Fibroblast of peridontal ligament (primary cell): ENCODE data around the gene HOXD8.

ENCODE experiments used
- DNase-seq: peaks from one replicate; pipeline ENCODE4 v3.0.0-alpha.2; 2010; ENCODE audit errors: extremely low read depth

Gene HOXD8

DNA sequence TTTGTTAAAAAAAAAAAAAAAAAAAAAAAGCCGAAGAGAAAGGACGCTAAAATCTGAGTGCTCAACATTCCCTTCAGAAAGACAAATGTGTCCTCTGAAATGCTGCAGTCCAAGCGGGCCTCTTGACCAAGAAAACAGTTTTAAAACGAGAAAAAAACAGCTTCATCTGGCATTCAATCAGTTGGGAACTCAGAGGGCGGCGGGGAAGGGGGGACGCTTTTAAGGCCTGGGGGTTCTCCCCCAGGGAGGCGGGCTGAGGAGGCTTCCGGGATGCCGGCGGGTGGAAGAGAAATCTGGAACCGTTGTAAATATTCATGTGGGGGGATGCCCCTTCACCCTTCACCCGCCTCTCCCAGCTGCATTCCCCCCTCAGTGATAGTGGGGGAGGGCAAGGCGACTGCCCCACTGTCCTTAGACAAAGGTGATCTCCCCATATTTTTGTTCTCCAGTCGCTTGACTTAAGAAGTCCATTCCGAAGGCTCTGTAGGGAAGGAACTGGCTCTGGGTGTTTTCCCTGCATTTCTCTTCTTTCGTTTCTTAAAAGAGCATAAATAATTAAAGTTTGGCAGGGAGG, 25.7 kb upstream of the HOXD8 start:
- DNase-seq = no peak

DNA sequence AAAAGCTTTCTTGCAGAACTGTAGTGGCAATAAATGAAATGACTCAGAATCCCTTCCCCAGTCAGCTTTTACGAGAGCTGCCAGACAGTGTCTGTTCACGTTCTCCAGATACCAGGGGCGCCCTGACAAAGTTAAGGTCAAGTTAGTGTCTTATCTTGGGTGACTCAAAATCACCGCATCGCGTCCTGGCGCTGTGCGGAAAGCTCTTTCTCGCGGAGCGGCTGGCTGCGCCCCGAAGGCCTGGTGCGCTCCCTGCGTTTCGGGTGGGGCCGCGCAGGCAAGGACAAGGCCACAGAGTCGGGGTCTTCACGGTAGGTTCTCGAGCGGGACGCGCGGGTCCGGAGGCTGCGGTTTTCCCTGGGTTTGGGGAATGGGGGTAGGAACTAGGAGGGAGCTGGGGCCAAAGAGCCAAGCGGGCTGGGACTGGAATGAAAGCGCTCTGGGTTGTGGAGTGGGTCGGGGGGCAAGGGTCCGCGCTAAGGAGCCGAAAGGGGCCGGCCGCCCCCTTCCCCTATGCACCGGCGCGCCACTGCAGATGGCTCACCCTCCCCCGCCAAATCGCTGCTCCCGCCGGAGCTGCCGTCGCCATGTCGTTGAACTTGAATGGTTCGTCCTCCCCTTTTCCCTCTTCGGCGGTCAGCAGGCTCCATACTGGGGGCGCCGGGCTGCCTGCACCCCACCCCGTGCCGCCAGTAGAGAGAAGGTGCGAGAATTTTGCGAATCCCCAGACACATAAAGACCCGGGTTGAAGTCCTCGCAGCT, 25.0 kb upstream of the HOXD8 start:
- DNase-seq = no peak

DNA sequence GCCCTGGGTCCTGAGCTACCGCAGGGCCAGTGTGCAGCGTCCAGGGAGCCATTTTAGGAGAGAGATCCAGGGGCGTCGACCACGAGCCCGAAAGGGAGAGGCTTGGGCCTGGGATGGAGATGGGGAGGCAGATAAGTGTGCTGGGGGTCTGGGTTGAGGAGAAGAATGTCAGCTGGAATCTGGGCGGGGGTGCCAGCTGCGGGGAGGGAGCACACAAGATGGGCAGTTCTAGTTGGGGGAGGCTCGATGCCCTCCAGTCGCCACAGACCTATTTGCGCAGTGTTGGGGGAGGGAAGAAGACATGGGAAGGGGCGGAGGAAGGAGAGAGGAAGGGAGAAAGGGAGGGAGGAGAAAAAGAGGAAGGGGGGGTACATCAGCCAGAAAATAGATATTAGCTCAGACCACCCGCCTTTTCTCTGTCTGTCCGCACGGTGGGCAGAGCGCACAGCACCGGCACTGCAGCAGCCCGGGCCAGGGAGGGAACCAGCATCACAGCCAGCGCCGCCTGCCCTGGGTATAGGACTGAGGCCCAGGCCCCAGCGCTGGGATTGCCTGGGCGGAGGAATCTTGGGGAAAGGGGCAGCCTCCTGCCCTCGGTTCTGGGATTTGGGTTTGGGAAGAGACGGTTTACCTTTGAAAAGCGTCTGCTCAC, 24.3 kb upstream of the HOXD8 start:
- DNase-seq = no peak

DNA sequence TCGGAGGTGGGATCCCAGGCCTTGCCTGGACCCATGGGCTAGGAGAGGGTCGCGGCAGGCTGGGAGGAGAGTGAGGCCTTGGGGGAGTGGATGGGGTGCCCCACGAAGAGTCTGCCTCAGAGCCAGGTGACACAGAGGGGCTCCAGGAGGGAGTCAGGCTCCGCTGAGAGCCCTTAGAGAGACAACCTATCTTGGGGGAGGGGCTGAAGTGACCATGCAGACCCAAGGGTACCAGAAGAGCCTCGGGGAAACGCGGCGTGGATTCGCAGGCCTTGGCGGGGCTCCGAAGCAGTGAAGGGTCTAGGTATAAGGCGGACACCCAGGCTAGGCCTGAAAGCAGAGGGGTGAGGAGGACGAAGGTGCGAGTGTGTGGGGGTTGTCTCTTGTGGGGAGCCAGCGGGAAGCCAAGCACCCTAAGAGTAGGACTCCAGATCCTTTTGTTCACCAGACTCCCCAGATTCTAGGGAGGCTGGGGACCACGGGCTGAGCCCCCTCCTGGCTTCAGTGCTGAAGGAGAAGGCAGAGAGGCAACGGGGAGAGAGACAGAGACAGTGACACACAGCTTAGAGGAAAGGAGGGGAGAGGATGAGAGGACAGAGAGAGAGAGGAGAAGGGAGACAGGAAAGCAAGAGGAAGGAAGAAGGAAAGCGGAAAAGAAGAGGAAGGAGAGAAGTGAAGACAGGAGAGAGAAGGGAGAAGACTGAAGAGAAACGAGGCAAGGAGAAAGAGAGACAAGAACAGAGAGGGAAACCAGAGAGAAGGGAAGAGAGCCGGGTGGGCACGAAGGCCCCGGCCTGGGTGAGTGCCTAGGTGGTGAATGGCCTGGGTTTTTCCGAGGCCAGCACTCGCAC, 23.6 kb upstream of the HOXD8 start:
- DNase-seq = no peak

DNA sequence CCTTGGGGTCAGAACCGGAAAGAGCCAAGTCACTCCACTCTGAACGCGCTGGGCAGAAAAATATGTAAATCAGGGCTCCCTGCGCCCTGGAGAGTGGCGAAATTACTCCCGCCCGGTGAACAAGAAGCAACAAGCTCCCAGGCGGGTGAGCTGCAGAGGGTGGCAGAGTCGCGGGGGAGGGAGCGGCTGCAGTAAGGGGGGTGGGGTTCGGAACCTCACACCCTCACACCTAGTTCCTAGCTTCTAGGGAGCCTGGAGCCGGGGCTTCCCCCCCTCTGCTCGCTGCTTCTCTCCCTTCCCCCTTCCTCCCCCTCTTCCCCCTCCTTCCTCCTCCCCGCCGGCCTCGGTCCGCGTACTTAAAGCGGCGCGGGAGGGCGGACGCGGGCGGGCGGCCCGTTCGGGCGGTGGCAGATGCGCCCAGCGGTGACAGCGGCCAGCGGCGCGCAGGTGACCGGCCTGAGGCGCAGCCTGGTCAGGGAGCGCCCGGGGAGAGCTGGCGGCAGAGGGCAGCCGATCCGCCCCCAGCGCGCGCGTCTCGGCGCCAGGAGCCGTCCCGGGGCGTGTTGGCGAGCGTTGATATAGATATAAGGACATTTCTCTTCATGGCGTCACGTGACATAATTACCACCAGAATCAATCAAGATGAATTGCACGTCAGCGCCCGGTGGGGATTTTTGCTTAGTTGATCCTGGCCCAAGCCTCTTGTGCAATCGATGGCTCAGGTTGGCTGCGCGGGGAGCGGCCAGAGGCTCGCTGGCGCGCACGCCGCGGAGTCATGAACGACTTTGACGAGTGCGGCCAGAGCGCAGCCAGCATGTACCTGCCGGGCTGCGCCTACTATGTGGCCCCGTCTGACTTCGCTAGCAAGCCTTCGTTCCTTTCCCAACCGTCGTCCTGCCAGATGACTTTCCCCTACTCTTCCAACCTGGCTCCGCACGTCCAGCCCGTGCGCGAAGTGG, 22.6 kb upstream of the HOXD8 start, which contains the start of gene HOXD11:
HOXD11 (plus strand) TSS at position 700 of the 959 bp plus-strand sequence; CDS start at position 776, 76 bp downstream.
- DNase-seq = no peak

DNA sequence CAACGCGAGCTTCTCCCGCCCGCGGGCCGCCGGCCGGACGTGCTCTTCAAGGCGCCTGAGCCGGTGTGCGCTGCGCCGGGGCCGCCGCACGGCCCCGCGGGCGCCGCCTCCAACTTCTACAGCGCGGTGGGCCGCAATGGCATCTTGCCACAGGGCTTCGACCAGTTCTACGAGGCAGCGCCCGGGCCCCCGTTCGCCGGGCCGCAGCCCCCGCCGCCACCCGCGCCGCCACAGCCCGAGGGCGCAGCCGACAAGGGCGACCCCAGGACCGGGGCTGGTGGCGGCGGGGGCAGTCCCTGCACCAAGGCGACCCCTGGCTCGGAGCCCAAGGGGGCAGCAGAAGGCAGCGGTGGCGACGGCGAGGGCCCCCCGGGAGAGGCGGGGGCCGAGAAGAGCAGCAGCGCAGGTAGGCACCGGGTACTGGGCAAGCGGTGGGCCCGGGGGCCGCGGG, 21.7 kb upstream of the HOXD8 start:
- DNase-seq = no peak

DNA sequence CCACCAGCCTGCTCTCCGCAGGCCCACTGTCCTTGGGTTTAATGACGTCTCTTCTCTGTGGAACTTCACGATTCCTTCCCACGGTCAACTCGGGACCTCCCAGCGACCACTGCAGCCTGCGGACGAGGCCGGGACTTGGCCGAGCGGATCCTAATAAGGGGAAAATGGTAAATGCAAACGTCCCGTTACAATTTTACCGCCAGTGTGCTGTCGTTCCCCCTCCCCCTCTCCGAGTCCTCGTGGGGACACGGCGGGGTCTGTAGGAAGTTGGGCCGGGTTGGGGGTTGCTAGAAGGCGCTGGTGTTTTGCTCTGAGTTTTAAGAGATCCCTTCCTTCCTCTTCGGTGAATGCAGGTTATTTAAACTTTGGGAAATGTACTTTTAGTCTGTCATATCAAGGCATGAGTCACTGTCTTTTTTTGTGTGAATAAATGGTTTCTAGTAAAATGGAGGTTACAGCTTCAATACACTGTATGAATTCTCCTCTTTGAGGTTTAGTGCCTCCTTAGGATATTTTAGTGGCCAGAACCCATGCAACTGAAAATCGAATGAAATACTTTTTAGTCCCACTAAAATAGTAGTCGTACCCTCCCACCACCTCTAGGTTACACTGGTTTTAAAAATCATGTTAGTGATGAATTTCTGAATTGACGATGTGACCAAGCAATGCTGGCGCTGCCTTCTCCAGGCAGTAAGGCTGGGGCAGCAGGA, 20.2 kb upstream of the HOXD8 start:
- DNase-seq = no peak

DNA sequence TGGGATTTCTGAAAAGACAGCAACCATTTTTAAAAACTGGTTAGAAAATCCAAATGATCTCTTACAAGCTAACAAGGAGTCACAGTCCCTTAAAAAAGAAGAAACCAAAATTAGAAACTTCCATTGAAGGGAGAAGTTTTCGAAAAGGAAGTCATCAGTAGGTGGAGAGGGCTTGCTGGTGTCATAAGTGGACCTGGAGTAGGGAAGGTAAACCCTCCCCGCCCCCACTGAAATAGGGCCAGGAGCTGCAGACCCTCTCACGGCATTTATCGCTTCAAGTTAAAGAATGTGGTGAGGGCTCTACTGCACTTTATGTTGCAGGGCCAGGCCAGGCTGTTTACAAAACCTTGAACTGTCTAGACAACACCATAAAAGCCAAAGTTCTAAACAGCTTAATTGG, 19.6 kb upstream of the HOXD8 start:
- no peak for DNase-seq

DNA sequence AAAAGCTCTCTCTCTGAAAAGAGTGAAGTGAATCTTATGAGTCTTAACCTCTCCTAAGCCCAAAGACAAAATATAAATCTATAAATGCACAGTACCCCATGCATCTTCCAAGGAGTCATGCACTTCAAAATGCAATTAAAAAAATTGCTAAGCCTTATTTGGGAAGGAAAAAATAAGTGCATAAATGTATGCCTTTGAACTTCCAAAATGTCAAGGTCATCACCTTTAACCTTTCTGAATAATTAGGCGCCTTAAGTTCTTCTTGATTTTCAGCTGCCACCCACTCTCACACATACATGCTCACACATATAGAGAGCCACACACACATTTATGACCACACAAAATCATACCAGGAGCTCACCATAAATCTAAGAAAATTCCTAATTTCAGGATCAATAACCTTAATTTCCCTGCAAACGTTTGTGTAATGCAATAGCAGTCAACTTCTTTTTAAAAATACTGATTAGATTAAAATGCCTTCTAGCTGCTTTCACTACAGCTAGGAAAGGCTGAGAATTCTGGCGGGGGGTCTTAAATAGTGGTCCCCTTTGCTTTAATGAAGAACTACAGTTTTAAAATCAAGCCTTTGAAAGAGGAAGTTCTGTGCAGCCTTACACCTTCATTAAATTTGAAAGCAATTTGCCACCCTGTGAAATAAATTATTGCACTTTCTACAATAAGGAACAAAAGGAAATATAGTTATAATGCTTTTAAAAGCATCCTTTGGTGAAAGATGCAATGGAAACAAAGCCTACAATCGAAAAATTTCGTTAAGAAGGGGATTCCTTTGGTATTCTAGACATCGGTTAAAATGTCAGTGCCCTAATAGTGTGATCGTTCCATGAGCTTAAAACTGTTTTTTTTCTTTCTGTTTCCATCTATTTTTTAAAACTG, 18.8 kb upstream of the HOXD8 start:
- DNase-seq = no peak

DNA sequence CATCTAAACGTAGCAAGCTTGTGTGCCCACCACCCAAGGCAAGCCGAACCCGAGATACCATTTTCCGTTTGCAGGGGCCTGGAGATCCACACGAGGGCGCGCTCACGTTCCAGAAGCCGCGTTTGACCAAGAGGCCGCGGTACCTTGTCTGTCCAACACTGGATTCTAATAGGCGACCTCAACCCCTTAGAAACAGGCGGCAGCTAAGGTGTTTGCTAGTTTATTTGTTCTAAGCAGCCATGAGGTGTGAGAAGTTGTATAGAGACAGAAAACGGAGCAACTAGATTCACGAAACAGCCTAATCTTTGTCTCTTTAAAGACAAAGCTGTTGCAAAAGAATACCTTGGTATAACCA, 18.2 kb upstream of the HOXD8 start:
- no peak for DNase-seq

DNA sequence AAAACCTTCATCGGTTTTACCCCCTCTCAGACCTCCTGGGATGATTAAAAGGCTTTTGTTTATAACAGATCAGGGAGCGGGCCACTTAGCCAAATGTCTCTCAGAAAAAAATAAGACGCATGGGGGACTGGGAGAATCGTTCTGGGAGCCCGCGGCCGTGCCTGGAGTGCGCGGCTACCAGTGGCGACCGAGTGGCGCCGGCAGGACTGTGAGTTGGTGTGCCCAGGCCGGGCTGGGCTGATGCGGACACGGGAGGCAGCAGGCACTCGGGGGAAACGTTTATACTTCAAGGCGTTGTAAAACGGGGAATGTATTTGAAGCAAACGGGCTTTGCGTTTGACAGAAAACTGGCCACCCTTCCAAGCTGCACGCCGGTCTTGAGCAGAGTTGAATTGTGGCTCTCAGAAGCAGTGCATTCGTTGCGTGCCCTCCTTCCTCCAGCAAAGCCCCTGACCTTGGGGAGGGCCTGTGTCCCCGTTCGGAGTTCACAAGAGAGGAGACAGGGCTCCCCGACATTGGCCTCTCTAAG, 17.6 kb upstream of the HOXD8 start:
- DNase-seq = no peak

DNA sequence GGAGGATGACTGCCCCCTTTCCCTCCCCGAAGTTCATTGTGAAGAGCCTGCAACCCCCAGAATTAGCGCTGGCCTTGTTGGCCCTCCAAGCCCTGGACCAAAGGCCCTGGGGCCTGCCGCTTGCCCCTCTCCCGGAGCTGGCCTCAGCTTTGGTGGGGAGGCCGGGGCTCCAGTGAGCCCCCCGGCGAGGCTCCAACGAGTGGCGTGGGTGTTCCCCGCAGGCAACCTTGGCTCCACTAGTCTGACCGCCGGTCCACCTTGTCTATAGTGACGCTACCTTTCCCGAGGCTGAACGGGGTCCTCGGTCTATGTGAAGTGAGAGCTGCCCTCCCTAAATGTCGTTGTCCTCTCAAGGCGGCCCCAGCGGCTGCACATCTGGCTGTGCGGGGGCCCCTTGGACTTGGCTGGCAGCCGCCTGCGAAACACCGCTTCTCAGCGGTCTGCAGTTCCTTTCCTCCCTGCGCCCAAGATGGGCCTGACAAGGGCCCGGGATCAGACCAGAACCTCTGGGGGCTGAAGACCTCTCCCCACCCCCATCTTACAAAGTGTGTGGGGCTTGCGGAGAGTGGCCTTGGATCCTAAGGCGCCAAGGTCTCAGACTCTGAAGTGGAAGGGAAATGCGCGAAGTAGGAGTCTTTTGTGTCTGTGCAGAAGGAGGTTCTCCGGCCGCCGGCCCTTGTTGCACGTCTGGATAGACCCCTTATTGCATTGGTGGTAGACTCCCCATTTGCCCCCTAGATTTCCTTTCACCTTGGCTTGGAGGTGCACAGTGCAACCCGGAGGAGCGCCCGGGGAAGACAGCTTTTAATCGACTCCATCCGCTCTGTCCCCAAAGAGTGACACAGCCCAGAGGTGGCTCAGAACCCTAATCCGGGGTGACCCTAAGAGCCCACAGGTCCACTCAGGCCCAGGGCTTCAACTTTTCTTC, 16.9 kb upstream of the HOXD8 start:
- DNase-seq = no peak

DNA sequence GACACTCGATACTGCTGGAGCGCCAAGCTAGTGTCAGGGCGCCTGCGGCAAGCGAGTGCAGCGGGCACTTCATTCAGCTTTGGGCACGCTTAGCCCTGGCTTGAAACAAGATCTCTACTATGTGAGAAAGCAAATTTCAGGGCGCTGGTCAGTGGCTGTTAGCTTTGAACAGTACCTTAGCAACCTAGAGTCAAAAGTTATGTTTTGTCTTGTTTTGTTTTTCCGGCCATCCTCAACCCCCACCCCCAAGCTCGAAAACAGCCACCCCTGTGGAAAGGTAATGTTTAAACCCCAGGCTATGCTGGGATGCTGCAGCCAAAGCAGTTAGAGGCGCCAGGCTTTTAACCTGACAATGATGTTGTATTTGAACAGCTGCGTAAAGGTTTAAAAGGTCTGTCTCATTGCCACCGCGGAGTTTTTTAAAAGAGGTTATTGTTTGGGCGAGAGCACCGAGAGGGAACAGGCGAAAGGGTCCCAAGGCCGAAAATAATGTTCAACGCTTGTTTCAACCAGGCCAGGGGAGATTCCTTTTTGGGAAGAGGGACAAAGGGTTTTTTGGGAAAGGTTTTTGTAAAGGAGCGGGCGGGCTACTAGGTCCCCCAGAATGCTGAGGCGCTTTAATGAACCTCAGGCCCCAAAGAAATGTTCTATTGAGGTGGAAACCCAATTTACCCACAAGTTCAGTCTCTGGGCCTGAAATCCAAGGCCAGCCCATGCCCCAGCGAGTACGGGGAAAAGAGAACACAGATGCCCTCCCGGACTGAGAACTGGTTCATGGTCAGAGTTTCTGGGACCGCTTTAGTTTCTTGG, 15.2 kb upstream of the HOXD8 start:
- DNase-seq = no peak

DNA sequence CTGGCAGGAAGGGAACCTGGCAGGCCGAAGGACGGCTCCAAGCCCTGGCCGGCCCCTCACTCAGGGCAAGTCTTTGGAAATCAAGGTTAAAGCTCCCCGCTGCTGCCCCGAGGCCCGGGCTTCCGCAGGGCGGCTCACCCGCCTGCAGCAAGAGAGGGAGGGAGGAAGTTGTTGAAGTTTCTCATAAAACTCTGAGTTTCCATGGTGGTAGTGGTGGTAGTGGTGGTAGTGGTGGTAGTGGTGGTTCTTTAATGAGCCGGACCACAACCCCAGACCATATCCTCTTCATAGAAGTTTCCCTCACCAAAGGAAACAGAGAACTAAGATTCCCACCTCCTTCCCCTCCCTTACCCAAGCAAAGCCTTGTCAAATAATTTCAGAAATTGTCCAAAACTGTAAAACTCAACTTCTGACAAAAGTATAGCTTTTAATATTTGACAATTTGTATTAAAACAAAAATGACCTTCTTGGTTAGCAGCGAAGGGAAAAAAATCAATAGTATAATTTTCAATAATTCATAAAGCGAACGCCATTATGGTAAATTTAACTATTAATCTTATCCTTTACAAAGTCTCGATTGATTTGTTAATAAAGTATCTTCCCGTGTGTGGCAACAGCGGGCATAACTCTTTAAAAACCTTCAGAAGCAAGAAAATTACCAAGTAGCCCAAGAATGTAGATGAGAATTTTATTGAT, 14.4 kb upstream of the HOXD8 start:
- no peak for DNase-seq

DNA sequence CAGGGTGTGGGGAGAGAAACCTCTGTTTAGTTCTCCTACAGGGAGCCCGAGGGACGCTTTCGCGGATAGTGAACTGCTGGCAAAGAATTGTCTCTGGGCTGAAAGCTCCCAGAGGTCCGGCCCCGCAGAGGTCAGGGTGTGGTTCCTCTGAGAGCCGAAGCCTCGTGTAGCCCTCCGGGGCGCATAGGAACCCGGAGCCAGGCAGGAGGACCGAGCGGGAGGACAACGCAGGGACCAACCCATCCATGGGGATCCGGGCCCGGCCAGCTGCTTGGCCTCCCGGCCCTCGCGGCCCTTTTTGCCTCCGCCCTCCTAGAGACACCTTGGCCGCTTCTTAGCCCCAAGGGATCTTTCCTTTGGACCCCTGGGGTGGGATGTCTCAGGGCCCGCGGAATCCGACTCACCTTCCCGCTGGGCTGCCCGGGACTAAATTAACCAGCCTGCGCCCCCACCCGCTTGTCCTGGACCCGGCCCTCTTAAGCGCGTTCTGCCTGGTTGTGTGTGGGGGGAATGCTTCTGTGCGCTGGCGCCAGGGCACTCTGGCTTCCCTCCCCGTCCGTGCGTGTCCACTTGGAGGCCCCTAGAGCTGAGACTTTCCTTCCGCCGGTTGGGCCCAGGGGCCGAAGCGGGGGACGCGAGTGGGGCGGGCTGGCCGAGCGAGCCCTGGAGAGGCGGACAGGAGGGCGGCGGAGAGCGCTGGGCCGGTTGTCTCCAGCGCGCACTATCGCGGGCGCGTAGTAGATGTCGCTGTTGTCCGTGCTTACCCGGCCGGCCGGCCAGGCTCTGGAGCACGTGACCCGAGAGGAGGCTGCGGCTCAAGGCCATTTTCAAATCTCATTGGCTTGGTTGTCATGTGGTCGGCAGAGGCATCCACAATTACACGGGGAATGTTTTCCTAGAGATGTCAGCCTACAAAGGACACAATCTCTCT, 13.4 kb upstream of the HOXD8 start, which contains the start of gene HOXD10:
HOXD10 (plus strand) TSS at position 896 of the 931 bp plus-strand sequence. CDS start 56 bp downstream, outside the sequence.
- DNase-seq = no peak
